ENCODE results near the gene DMRT1. TPM values are rescaled to one million over a fixed set of nuclear protein-coding genes. Genes with fewer than 3 reads are reported as not detected.

DMRT1 gene
- total RNA-seq, 1 donor from 2014 or later: not detected

GRCh38 chr9:1018121-1018520, 176.6 kb downstream of the DMRT1 start:
- H2AFZ ChIP-seq (ENCODE audit: low read depth, low read length): no peak overlapping the region
- peaks cover 1% of the 10 kb centered on the region for H3K9me3 Mint-ChIP-seq (ENCODE audit: unreplicated experiment)
- no peak overlapping the region for H3K4me2 ChIP-seq (ENCODE audit: low read length)
- no peaks in the 10 kb centered on the region for H3K79me2 ChIP-seq (ENCODE audit: insufficient read depth, low read length)
- no peaks in the 10 kb centered on the region for H3K36me3 ChIP-seq (ENCODE audit: insufficient read depth, low read length)
- no peak overlapping the region for H3K27ac ChIP-seq (ENCODE audit: low read depth, low read length)
- TF ChIP-seq EZH2 (IDR thresholded peaks at IDR 0.05; ENCODE audit: insufficient read depth, low read length): no peak
- no peak for TF ChIP-seq CTCF (IDR thresholded peaks at IDR 0.05; ENCODE audit: insufficient read depth, low read depth, low read length)
- no peak overlapping the region for H3K4me3 ChIP-seq (ENCODE audit: insufficient read depth, low read depth, low read length)
- no peak overlapping the region for H3K9ac ChIP-seq (ENCODE audit: low read length)
- H3K27me3 Mint-ChIP-seq (ENCODE audit: low read depth, unreplicated experiment): peaks cover 17% of the 10 kb centered on the region
- DNase-seq (ENCODE audit: low read depth): no peak
- no peak overlapping the region for H3K4me3 Mint-ChIP-seq (ENCODE audit: unreplicated experiment)
- H3K4me1 Mint-ChIP-seq (ENCODE audit: low read depth, unreplicated experiment): no peaks in the 10 kb centered on the region
- no peaks in the 10 kb centered on the region for H4K20me1 ChIP-seq (ENCODE audit: insufficient read depth, low read length)
- no peaks in the 10 kb centered on the region for H3K27me3 ChIP-seq (ENCODE audit: insufficient read depth, low read length)
- no peaks in the 10 kb centered on the region for H3K9me3 ChIP-seq (ENCODE audit: insufficient read depth, low read depth, low read length)
- no peaks in the 10 kb centered on the region for H3K4me1 ChIP-seq (ENCODE audit: insufficient read depth, low read length)
- H3K27ac Mint-ChIP-seq (ENCODE audit: unreplicated experiment): no peak overlapping the region
- no peaks in the 10 kb centered on the region for H3K36me3 Mint-ChIP-seq (ENCODE audit: low read depth, unreplicated experiment)
- no peak for FAIRE-seq

Other genes starting within 250 kb of the DMRT1 start
- gene DMRT3, start 135.0 kb downstream of the DMRT1 start, total RNA-seq: not detected in 2 replicates
- gene DMRT2, start 208.7 kb downstream of the DMRT1 start, total RNA-seq: 0.17 and 0.18 TPM in 2 replicates